NCI-H2227 treated with DMSO at 0.1 percent for 48 hours (cell line): ENCODE measurements around the gene HRC.
"Not testable (repeated sequence)": the region's sequence is repeated elsewhere in the genome, so short reads cannot be mapped to it uniquely, and the experiment has no call there.

Source experiments
- DNase-seq: peaks from one replicate; lab custom pipeline; 2025; lab: John Stamatoyannopoulos, UW

Gene HRC

DNA sequence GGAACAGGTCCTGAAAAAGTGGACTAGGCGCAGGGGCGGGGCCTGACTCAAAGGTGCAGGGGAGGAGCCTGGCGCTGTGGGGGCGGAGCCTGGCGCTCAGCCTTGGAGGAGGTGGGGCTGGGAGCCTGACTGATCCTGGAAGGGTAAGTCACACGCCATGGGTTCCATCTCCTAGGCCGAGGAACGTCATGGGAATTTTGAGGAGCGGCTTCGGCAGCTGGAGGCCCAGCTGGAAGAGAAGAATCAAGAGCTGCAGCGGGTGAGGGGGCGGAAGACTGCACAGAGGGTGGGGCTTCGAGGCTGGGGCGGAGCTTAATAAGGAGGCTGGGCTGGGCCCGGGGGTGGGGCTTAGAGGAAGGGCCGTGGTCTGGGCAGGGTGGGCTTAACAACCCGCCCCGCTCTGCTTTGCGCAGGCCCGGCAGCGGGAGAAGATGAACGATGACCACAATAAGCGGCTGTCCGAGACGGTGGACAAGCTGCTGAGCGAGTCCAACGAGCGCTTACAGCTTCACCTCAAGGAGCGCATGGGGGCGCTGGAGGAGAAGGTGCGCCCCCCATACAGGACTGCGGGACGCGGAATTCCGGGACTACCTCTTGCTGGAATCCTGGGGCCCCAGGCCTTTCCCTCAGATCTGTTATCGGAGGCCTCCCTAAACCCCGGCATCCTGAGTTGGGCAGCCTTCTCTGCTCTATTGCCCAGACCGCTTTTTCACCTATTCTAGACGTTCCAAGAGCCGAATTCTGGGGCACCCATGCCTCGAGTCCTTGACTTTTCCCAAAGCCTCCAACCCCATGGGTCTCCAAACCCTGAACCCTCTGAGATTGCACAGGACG is 21.4 kb downstream of the HRC start:
- DNase-seq: no peak

DNA sequence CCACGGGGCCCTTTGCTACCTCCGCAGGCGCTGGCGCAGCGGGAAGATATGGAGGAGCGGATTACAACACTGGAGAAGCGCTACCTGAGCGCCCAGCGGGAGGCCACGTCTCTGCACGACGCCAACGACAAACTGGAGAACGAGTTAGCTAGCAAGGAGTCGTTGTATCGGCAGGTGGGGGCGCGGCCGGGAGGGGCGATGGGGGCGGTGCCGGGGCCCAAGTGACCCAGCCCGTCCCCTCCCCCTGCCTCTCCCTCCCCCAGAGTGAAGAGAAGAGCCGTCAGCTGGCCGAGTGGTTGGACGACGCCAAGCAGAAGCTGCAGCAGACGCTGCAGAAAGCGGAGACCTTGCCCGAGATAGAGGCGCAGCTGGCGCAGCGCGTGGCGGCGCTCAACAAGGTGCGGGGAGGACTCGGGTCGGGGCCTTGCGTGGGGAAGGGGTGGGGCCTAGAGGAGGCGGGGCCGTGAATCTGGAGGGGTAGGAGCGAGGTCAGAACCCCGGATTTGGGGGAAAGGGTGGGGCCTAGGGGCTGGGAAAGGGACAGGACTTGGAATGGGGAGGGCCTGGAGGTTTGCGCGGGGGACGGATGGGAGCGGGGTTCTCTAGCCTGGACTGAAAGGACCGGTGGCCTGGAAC is 22.1 kb downstream of the HRC start:
- no peak for DNase-seq

DNA sequence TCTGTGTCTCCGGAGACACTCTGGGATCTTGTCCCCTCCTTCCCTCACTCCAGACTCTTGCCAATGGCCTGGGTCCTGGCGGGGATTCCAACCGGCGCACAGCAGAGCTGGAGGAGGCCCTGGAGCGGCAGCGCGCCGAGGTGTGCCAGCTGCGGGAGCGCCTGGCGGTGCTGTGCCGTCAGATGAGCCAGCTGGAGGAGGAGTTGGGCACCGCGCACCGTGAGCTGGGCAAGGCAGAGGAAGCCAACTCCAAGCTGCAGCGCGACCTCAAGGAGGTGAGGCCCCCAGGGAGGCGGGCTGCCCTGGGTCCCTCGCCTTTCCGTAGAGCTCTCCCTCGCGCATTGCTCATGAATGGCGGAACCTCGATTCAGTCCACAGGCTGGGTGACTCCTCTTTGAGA is 24.9 kb downstream of the HRC start:
- DNase-seq: no peak

DNA sequence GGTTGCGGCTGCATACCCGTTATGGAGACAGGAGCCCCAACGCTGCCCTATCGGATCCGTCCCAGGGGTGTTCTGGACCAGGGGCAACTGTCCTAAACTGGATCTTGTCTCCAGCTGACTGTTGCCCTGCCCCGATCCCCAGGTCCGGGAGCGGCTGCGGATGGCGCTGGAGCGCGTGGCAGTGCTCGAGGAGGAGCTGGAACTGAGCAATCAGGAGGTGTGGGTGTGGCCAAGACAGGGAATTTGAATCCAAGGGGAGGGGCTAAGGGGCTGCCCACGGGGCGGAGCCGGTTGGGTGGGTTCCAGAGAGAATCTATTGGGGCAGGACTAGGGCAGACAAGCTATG is 26.0 kb downstream of the HRC start:
- no peak for DNase-seq

DNA sequence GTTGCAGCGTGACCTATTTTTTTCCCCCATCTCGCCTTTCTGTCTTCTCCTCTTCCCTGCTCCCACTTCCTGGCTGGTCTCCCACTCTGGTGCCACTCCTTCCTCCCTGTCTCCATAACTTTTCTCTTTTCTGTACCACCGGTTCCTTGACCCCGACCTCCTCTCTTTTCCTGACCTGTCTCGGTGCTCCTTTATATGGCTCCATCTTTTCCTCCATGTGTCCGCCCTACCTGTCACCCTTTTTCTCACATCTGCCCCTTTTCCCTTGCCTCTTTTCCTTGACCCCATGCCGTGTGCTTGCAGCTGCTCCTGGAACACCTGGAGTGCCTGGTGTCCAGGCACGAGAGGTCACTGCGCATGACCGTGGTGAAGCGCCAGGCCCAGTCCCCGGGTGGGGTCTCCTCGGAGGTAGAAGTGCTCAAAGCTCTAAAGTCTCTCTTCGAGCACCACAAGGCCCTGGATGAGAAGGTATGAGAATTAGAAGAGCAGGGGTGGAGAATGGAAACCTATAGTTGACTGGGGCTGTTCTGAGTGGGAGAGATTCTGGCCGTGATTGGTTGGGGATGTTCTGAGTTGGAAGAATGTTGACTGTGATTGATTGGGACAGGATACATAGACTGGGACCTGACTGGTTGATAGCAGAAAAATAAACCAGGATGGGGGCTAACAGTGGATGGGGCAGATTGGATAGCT is 26.5 kb downstream of the HRC start:
- DNase-seq: no peak

DNA sequence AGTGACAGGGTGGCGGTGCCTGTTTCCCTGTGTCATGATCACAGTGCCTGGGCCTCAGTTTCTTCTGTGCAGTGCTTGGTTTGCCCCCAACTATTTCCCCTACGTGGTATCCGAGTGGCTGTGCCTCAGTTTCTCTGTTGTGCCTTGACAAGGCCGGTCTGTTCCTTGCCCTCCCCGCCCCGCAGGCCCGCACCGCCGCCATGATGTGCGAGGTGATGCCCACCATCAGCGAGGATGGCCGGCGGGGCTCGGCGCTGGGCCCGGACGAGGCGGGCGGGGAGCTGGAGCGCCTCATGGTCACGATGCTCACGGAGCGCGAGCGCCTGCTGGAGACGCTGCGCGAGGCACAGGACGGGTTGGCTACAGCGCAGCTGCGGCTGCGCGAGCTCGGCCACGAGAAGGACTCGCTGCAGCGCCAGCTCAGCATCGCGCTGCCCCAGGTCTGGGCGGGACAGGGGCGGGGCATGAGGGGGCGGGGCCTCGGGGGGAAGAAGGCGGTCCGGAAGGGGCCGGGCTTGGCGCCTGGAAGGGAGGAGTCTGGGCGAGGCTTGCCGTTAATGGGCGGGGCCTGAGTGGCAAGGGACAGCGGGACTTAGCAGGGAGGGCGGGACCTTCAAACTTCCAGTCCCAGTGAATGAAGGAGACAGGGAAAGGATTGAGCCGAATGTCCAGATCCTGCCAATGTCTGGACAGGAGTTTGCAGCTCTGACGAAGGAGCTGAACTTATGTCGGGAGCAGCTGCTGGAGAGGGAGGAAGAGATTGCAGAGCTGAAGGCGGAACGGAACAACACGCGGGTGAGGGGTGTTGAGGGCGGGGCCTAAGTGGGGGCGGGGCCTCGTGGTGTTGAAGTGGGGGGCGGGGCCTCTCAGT is 27.3 kb downstream of the HRC start:
- peak; percentile 85 for DNase-seq

DNA sequence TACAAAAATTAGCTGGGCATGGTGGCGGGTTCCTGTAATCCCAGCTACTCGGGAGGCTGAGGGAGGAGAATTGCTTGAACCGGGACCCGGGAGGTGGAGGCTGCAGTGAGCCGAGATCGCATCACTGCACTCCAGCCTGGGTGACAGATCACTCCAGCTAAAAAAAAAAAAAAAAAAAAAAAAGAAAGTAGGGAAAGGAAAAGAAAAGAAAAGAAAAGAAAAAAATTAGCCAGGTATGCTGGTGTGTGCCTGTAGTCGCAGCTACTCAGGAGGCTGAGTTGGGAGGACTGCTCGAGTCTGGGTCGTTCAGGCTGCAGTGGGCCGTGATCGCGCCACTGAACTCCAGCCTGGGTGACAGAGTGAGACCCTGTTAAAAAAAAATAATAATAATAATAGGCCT is 28.0 kb downstream of the HRC start:
- not testable (repeated sequence) for DNase-seq

DNA sequence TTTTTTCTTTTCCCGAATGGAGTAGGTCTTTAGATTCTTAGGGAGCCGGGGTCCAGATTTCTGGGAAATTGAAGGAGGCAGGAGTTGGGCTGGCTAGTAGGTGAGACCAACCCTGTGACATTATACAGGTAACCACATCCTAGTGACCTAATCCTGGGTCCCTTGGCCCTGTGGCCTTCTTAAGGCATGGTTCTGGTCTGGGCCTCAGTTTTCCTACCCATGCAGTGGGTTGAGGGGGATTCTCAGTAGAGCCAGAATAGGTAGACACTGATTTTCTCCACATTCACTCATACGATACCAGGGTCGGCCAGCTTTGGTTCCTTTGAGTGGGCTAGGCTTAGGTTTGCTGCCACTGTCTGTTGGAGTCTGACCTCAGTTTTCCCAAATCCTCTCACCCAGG is 28.6 kb downstream of the HRC start:
- DNase-seq: no peak

DNA sequence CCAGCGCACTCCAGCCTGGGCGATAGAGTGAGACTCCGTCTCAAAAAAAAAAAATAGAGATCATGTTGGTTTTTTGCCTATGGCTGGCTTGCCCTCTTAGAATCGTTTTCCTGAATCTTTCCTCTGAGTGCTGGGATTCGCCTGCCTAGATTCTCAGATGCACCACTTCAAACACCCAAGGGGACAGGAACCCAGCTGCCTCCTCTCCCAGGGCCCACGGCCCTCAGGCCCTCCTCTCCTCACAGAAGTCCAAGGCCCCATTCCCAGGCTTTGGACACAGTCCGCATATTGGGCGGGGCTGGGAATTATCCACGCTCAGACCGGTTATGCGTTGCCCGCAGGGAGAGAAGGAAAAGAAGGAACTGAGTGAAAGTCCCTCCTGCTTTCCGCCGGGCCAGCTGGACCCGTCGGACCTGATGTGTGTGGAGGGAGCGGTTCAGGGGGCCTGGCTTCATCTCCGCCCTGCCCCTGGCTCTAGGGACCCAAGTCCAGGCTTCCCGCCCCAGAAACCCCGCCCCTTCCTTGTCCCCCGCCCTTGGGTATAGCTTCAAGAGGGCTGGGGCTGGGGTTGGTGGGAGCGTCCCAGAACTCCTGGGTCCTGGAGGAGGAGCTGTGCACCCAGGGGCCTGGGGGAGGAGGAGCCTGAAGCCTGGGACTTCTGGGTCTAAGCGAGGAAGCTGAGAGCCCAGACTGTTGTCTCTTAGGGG is 30.0 kb downstream of the HRC start:
- DNase-seq: peak; percentile 51

DNA sequence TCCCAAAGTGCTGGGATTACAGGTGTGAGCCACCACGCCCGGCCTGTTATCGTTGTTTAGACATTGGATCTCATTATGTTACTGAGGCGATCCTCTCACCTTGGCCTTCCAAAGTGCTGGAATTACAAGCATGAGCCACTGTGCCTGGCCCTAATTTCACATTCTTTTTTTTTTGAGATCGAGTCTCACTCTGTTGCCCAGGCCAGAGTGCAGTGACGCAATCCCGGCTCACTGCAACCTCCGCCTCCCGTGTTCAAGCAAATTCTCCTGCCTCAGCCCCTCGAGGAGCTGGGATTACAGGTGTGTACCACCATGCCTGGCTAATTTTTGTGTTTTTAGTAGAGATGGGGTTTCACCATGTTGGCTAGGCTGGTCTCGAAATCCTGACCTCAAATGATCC is 31.9 kb downstream of the HRC start:
- not testable (repeated sequence) for DNase-seq

DNA sequence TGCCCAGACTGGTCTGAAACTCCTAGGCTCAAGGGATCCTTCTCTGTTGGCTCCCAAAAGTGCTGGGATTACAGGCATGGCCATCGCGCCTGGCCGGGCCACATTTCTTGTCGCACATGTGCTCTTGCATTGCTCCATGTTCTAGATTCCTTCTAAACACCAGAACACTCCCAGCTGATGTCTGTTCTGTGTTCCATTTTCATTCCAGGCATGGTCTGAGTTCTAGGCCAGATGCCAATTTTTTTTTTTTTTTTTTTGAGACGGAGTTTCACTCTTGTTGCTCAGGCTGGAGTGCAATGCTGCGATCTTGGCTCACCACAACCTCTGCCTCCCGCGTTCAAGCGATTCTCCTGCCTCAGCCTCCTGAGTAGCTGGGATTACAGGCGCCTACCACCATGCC is 33.4 kb downstream of the HRC start:
- not testable (repeated sequence) for DNase-seq

DNA sequence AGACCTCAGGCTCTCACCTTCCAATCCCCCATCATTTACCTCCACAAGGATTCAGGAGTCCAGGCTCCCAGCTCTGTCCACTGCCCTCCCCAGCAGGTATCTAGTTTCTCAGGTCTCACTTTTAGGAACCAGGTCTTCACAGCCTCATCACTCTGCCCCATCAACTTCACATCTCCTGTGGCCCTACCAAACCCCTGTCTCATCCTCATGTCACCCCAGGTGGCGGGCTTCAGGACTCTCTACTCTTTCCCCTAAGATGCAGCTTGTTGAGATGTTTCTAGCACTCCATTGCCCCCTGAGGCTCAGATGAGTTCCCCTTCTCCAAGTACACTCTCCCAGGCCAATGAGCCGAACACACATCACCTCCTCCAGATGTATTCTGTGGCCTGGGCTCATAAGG is 34.3 kb downstream of the HRC start:
- no peak for DNase-seq

DNA sequence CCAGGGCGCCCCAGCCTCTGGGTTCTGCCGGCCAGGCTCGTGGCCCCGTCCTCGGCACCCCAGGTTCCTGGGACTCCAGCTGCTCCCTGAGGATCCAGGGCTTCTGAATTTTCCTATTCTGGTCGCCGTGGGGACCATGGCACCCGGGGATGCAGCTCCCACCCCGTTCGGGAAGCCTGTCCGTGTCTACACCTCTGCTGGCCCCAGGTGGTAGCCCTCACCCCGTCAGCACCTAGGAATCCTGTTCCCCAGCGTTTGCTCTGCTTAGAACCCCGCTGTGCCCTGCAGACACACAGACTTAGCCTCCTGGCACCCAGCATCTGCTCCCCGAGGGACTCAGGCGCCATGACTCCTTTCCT is 34.9 kb downstream of the HRC start:
- no peak for DNase-seq

DNA sequence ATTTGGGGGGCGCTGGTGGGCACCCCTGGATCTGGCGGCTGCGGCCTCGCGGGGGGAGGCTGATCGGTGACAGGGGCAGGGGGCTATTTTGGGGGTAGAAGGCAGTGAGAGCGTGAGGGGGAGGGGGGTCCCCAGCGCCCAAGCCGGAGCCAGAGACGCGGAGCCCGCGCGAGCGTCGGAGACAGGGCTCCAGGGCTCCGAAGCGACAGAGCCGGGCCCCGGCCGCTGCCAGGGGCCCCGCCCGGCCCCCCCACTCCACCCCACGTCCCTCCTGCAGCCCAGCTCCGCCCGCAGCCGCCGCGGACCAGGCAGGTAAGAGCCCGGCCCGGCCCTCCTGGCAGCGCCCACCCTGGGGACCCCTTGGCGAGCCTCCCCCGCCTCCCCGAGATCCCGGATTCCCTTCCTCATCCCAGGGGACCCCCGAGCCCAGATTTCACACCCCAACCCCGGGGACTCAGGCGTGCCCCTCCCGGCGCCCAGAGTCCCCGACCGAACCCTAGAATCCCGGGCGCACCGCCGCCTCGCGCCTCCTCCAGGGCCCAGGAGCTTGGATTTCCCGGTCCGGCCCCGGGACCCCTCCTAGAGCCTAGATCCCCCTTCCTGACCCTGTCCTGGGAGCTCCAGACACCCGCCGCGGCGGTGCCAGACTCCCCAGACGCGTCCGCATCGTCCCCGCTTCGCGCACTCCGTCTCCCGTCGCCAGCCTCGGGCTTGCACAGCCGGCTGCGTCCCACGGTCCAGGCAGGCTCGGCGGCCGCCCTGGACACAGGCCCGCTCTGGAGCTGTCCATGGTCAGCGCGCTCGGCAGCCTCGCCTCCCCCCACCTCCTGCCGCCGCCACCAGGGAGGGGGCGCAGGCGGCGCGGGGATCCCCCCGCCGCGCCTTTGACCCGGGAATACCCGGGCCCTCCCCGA is 35.5 kb downstream of the HRC start, which contains the start of gene PPFIA3:
Gene PPFIA3, plus strand, starts transcription at position 134 of the 914 bp plus-strand sequence. CDS start 8,330 bp downstream, outside the sequence.
- DNase-seq: no peak

DNA sequence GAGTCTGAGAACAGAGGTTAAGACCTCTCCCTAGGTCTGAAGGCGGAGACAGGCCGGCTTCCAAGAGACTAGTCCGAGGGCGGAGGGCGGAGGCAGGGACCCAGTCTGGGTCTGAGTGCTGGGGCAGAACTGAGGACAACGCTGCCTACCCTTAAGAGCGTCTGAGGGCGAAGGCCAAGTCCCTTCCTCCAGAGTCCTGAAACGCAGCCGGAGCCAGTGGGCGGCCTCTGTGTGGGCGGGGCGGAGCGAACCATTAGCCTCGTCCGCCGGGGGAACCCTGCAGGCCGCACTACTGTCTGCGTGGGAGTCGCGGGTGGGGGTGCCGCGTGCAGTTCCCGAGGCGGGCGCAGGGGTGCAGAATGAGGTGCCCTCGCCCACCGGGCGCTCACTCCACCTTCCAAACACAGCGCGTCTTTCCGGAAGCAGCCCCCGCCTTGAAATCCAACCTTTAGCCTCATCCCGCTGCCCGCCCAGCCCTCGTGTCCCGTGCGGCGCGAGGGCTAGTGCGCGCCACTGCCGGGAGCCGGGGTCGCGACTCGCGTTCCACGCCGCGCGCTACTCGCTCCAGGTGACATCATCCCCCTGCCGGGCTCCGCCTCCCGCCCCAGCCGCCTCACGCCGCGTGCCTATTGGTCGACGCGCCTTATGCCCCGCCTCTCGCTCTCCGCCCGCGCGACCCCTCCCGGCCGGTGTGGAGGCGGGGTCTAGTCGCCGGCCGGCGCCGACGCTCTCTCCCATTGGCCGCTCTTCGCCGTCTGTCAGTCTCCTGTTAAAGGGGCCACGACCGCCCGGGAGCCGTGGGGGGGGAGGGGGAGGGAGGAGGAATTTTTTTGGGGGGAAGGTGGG is 36.4 kb downstream of the HRC start, which contains the start of gene C19orf73:
Gene C19orf73, minus strand, starts transcription at position 579 of the 846 bp plus-strand sequence. Its CDS starts 121 bp downstream, at position 458.
- DNase-seq: peak; percentile 85

DNA sequence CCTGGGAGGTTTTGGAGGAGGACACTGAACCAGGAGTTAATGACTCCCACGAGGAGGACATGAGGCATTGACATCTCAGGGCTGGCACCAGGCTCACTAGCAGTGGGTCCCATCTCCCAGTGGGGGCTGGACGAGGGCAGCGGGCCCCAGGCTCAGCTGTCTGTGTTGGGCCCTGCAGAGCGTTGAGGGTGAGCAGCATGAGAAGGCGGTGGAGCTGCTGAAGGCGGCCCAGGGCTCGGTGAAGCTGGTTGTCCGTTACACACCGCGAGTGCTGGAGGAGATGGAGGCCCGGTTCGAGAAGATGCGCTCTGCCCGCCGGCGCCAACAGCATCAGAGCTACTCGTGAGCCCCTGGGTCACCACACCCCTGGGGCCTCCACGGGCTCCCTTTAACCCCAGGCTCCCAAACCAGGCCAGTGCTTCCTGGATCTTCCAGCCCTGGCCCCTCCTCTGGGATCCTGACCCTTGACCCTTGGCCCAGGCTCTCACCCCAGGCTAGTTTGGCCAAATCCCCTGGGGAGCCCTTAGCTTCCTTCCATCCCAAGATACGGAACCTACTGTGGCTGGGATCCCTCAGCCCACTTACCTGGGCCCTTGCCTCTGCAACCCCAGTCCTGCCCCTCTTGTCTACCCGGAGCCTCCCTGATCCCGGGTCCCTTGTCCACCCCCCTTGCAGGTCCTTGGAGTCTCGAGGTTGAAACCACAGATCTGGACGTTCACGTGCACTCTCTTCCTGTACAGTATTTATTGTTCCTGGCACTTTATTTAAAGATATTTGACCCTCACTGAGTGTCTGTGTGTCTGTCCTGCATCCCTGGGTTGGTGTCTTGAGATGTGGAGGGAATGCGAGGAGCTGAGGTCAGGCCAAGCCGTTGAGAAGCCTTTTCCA is 37.3 kb downstream of the HRC start:
- no peak for DNase-seq

DNA sequence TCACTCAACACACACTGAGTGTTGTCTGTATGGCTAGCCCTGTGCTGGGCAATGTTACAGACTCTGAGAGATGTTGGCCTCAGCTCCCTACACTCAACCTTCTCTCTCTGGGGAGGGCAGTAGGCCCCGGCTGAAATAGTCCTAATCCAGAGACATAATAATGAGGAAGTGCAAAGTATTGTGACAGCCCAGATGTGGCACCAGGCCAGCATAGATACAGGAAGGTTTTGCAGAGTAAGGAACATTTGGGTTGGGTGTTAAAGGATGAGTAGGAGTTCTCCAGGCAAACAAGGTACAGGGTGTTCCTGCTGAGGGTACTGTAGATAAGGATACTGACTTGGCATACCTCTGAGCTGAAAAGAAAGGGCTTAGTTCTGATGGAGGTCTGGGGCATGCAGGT is 38.7 kb downstream of the HRC start:
- no peak for DNase-seq

DNA sequence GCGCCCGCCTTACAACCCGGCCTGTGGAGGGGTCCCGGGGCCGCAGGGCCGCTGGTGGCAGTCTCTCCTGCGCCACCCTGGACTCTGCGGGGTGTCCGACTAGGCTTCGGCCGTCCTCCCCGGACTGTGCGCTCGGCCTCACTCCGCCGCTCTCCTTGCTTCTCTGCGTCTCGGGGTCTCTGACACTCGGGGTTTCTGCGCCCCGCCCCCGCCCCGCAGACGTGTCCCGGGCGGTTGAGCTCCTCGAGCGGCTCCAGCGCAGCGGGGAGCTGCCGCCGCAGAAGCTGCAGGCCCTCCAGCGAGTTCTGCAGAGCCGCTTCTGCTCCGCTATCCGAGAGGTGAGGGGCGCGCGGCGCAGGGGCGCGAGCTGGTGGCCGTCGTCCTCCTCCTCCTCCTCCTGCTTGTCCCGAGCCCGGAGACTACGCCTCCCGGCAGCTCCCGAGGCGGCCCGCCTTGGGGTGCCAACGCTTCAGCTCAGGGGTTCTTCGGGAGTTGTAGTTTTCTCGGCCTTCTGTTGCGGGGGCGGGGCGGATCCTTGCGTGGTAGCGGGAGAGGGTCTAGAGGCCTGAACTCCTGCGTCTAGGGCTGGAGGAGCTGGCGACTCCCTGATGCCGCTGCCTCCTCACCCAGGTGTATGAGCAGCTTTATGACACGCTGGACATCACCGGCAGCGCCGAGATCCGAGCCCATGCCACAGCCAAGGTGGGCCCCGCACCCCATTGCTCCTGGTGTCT is 40.4 kb downstream of the HRC start:
- DNase-seq: peak; percentile 53
